Tibial nerve (tissue), 4 donors: ENCODE results near the gene CFAP92.

ENCODE experiments used
- EP300 ChIP-seq, 2 donors: sonication (generic); formaldehyde crosslinking; IDR thresholded peaks; one replicate each; pipeline ENCODE4 v1.6.1; 2017; ENCODE audit warnings: antibody characterized with exemption in 2 of 2, mild to moderate bottlenecking in 1 of 2
- POLR2A ChIP-seq, 2 donors: fragments of 450-650 bp; IDR thresholded peaks; one replicate each; pipeline ENCODE4 v1.6.1; 2017; ENCODE audit warnings: antibody characterized with exemption in 2 of 2, mild to moderate bottlenecking in 2 of 2, moderate library complexity in 2 of 2
- TF ChIP-seq, protein P1 (sequence below), 5 experiments: fragments of 200-600 bp in 3 of 5; fragments of 450-650 bp in 2 of 5; sonication (generic) in 3 of 5; IDR thresholded peaks; one replicate each; pipeline ENCODE4 v1.5.1; 2016 to 2019; ENCODE audit warnings: antibody characterized with exemption in 5 of 5, mild to moderate bottlenecking in 3 of 5, moderate library complexity in 2 of 5

DNA sequence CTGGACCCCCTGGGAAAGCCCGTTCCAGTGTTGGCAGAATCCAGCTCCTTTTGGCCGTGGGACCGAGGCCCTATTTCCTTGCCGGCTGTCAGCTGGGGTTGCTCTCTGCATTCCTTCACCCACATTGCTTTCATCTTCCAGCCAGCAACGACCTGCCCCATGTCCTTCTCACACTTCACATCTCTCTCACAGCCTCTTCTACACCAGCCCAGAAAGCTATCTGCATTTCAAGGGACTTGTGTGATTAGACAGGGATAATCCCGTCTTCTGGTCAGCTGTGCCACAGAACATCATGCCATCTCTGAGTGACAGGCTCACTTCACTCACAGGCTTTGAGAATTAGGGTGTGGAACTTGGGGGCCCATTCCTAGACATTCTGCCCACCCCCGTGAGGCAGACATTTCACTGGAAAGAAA lies 23.6 kb upstream of the CFAP92 start:
- TF ChIP-seq, protein P1, sequence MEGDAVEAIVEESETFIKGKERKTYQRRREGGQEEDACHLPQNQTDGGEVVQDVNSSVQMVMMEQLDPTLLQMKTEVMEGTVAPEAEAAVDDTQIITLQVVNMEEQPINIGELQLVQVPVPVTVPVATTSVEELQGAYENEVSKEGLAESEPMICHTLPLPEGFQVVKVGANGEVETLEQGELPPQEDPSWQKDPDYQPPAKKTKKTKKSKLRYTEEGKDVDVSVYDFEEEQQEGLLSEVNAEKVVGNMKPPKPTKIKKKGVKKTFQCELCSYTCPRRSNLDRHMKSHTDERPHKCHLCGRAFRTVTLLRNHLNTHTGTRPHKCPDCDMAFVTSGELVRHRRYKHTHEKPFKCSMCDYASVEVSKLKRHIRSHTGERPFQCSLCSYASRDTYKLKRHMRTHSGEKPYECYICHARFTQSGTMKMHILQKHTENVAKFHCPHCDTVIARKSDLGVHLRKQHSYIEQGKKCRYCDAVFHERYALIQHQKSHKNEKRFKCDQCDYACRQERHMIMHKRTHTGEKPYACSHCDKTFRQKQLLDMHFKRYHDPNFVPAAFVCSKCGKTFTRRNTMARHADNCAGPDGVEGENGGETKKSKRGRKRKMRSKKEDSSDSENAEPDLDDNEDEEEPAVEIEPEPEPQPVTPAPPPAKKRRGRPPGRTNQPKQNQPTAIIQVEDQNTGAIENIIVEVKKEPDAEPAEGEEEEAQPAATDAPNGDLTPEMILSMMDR (IDR thresholded peaks at IDR 0.05): no peak
- TF ChIP-seq POLR2A (IDR thresholded peaks at IDR 0.05) (no peak), EP300 (IDR thresholded peaks at IDR 0.05) (no peak)
